Esophagus squamous epithelium (tissue), 4 donors: ENCODE measurements around the gene ARL13A.

Source experiments
- CTCF ChIP-seq, 6 experiments: fragments of 450-650 bp in 4 of 6; fragments of 200-600 bp in 2 of 6; sonication (generic) in 2 of 6; IDR thresholded peaks; one replicate each; pipeline ENCODE4 v1.5.1; 2016 to 2019; ENCODE audit warnings: antibody characterized with exemption in 6 of 6, mild to moderate bottlenecking in 4 of 6, moderate library complexity in 4 of 6
- POLR2A ChIP-seq, 4 donors: fragments of 450-650 bp; IDR thresholded peaks; one replicate each; pipeline ENCODE4 v1.6.1; 2017; ENCODE audit warnings: antibody characterized with exemption in 4 of 4, mild to moderate bottlenecking in 4 of 4, moderate library complexity in 3 of 4

- TF ChIP-seq POLR2A (IDR thresholded peaks at IDR 0.05) (no peak), CTCF (IDR thresholded peaks at IDR 0.05) (no peak)
Measured at GRCh38 chrX:101022020-101022419, 52.5 kb downstream of the ARL13A start.
